A549 (cell line): ENCODE results near the gene ABCC6. TPM values are rescaled to one million over a fixed set of nuclear protein-coding genes. Genes with fewer than 3 reads are reported as not detected.

ENCODE experiments used
- ATAC-seq, 2 experiments: fragments of 200-7000 bp in 1 of 2; fragments of >200 bp in 1 of 2; cut with Nextera tagmentation in 1 of 2; cut with Tn5 transposase in 1 of 2; 3 replicates each; pipeline versions ENCODE4 v1.8.0 to v1.9.1; 2018 to 2020; ENCODE audit warnings: mild to moderate bottlenecking in 1 of 2, moderate library complexity in 1 of 2
- CTCF ChIA-PET: fragments of 300-600 bp; sonication (Branson Sonifier 250); formaldehyde crosslinking; extraction: SDS; loops from one replicate; lab custom pipeline; 2021; ENCODE audit warnings: antibody characterized with exemption, inconsistent platforms; lab: Yijun Ruan, JAX
- POLR2A ChIA-PET: fragments of 350-600 bp; formaldehyde crosslinking; extraction: SDS; loops from one replicate; lab custom pipeline; 2021; ENCODE audit warnings: antibody characterized with exemption, inconsistent platforms; lab: Yijun Ruan, JAX
- DNase-seq, 2 experiments: peaks; one replicate each; pipeline versions ENCODE4 v3.0.0 to v3.0.0-alpha.2; 2011 to 2016; ENCODE audit warnings: low read depth in 1 of 2, low spot score in 1 of 2
- FAIRE-seq: peaks from 2 replicates; lab custom pipeline; 2011; peaks lifted over from hg19 to GRCh38; lab: Jason Lieb, UNC
- H3K27ac ChIP-seq, 2 experiments: fragments of >200 bp; sonication (Bioruptor Twin); formaldehyde crosslinking; 3 replicates each; pipeline ENCODE4 v1.5.1; 2016 to 2017
- H3K4me1 ChIP-seq: fragments of >200 bp; sonication (Bioruptor Twin); formaldehyde crosslinking; 3 replicates; pipeline ENCODE4 v1.6.1; 2016
- H3K4me2 ChIP-seq: fragments of >200 bp; sonication (Bioruptor Twin); formaldehyde crosslinking; 3 replicates; pipeline ENCODE4 v1.6.1; 2016
- H3K4me3 ChIP-seq: fragments of >200 bp; sonication (Bioruptor Twin); formaldehyde crosslinking; 3 replicates; pipeline ENCODE4 v1.5.1; 2016
- H3K9me3 ChIP-seq: fragments of >200 bp; sonication (Bioruptor Twin); formaldehyde crosslinking; 3 replicates; pipeline ENCODE4 v1.6.1; 2016
- CBX8 ChIP-seq: fragments of 200-600 bp; sonication (generic); IDR thresholded peaks from 2 replicates; pipeline ENCODE4 v1.6.1; 2016
- CTCF ChIP-seq: fragments of >200 bp; sonication (Bioruptor Twin); formaldehyde crosslinking; IDR thresholded peaks from 3 replicates; pipeline ENCODE4 v1.5.1; 2016
- EHF ChIP-seq: fragments of 250-450 bp; sonication (Bioruptor Pico); IDR thresholded peaks from 2 replicates; pipeline ENCODE4 v1.5.0; 2020; ENCODE audit warnings: mild to moderate bottlenecking
- ESRRA ChIP-seq: fragments of 150-350 bp; IDR thresholded peaks from 2 replicates; pipeline ENCODE4 v1.6.1; 2014; ENCODE audit warnings: mild to moderate bottlenecking, low read length, borderline replicate concordance
- FOSB ChIP-seq: fragments of 250-450 bp; sonication (Bioruptor Pico); IDR thresholded peaks from 2 replicates; pipeline ENCODE4 v1.5.0; 2020; ENCODE audit warnings: mild to moderate bottlenecking, moderate library complexity
- FOSL2 ChIP-seq, 2 experiments: fragments of 450-650 bp in 1 of 2; fragments of >200 bp in 1 of 2; sonication (Bioruptor Twin) in 1 of 2; formaldehyde crosslinking; IDR thresholded peaks; 2 replicates each; pipeline versions ENCODE4 v1.5.0 to v1.6.1; 2016 to 2020; ENCODE audit warnings: mild to moderate bottlenecking in 1 of 2, moderate library complexity in 1 of 2
- FOXS1 ChIP-seq: fragments of 250-450 bp; sonication (Bioruptor Pico); IDR thresholded peaks from 2 replicates; pipeline ENCODE4 v1.5.0; 2020; ENCODE audit warnings: mild to moderate bottlenecking, moderate library complexity
- HEYL ChIP-seq: fragments of 250-450 bp; sonication (Bioruptor Pico); IDR thresholded peaks from 2 replicates; pipeline ENCODE4 v1.8.0; 2021; ENCODE audit warnings: mild to moderate bottlenecking, moderate library complexity
- HMGXB4 ChIP-seq: fragments of 250-450 bp; sonication (Bioruptor Pico); IDR thresholded peaks from 2 replicates; pipeline ENCODE4 v1.5.0; 2021; ENCODE audit warnings: mild to moderate bottlenecking, moderate library complexity, borderline replicate concordance
- HOXA7 ChIP-seq: fragments of 250-450 bp; sonication (Bioruptor Pico); IDR thresholded peaks from 2 replicates; pipeline ENCODE4 v1.5.0; 2020; ENCODE audit warnings: mild to moderate bottlenecking, moderate library complexity
- KDM1A ChIP-seq: fragments of 200-600 bp; sonication (generic); IDR thresholded peaks from 2 replicates; pipeline ENCODE4 v1.6.1; 2016; ENCODE audit warnings: low read depth, mild to moderate bottlenecking
- KDM5A ChIP-seq: fragments of 200-600 bp; sonication (generic); IDR thresholded peaks from 2 replicates; pipeline ENCODE4 v1.6.1; 2016; ENCODE audit warnings: antibody characterized with exemption, mild to moderate bottlenecking
- MAZ ChIP-seq: fragments of 150-350 bp; IDR thresholded peaks from 2 replicates; pipeline ENCODE4 v1.6.1; 2014; ENCODE audit warnings: antibody characterized with exemption, low read depth, low read length, borderline replicate concordance
- RARB ChIP-seq: fragments of 250-450 bp; sonication (Bioruptor Pico); IDR thresholded peaks from 2 replicates; pipeline ENCODE4 v1.8.0; 2021; ENCODE audit warnings: mild to moderate bottlenecking, moderate library complexity
- TP53 ChIP-seq: fragments of 250-450 bp; sonication (Bioruptor Pico); IDR thresholded peaks from 2 replicates; pipeline ENCODE4 v1.5.0; 2021; ENCODE audit warnings: mild to moderate bottlenecking, moderate library complexity
- WGBS: methylation state at CpG from one replicate; pipeline ENCODE4 v1.1.6; 2017; ENCODE audit errors: missing lambda C conversion rate; 5-methylcytosine and 5-hydroxymethylcytosine counted together
- polyA plus RNA-seq, 4 experiments: library from polyadenylated mRNA; depleted of rRNA in 3 of 4; stranded (reverse); fragments of >200 nt; fragmentation: RNase III in 1 of 4; extraction: RNeasy Plus Mini Kit Qiagen cat#74134 plus additional on column Dnase treatment in 1 of 4; gene quantifications; 2 replicates in 3 of 4; 3 replicates in 1 of 4; pipeline ENCODE4 v1.2.3, GENCODE V29; 2011 to 2017

Gene ABCC6
- polyA plus RNA-seq, 2 of the 4 experiments (the other 2 are of a cell fraction) = 3.6 to 5.0 TPM

GRCh38 chr16:16138034-16138635 is 85.2 kb downstream of the ABCC6 start:
- no peak overlapping the region for H3K4me2 ChIP-seq
- no peak for ATAC-seq
- TF ChIP-seq ESRRA (no peak), HOXA7 (no peak), KDM1A (no peak), RARB (CRISPR knock-in tag) (no peak), FOSL2 (IDR thresholded peaks at IDR 0.05) (no peak), FOSL2 (CRISPR knock-in tag; IDR thresholded peaks at IDR 0.05) (no peak)
- DNase-seq = no peak
- no peak overlapping the region for H3K4me3 ChIP-seq
- ChIA-PET CTCF (interaction anchor here (1.4 kb wide), 1 partner anchor 11 kb away, joined by 5 read pairs; no protein-coding TSS in a partner anchor), POLR2A (no interaction called here)
- H3K9me3 ChIP-seq = no peaks in the 10 kb centered on the region
- no peak for FAIRE-seq
- 95% methylated on average over 14 of the region's 15 CpGs for WGBS
- no peak overlapping the region for H3K27ac ChIP-seq
- H3K4me1 ChIP-seq = peaks cover 18% of the 10 kb centered on the region

GRCh38 chr16:16137110-16137509 is 86.2 kb downstream of the ABCC6 start:
- POLR2A ChIA-PET = no interaction called here
- CTCF ChIA-PET = interaction anchor here (1.6 to 1.7 kb wide), 3 partner anchors 10 to 371 kb away, joined by 4 to 11 read pairs (median 4); no protein-coding TSS in a partner anchor
- H3K4me1 ChIP-seq = peaks cover 21% of the 10 kb centered on the region
- no peak overlapping the region for H3K4me3 ChIP-seq
- no peak overlapping the region for H3K4me2 ChIP-seq
- DNase-seq (no peak), FAIRE-seq (no peak), ATAC-seq (peak in 1 of 2 experiments; percentile 21; a peak in 1 of 6 replicates)
- no peak overlapping the region for H3K27ac ChIP-seq
- H3K9me3 ChIP-seq = no peaks in the 10 kb centered on the region
- no peak for TF ChIP-seq KDM5A
- TF ChIP-seq TP53 (CRISPR knock-in tag) = no peak
- TF ChIP-seq HEYL (CRISPR knock-in tag) = no peak
- no peak for TF ChIP-seq CTCF
- TF ChIP-seq MAZ = no peak
- no peak for TF ChIP-seq RARB (CRISPR knock-in tag)
- TF ChIP-seq FOSB (CRISPR knock-in tag) = no peak
- TF ChIP-seq FOXS1 = no peak
- no peak for TF ChIP-seq EHF (CRISPR knock-in tag)
- TF ChIP-seq CBX8 = no peak
- TF ChIP-seq HOXA7 = no peak
- 80% methylated on average over 8 of the region's 8 CpGs for WGBS

GRCh38 chr16:16136588-16136987 is 86.7 kb downstream of the ABCC6 start:
- H3K9me3 ChIP-seq = no peaks in the 10 kb centered on the region
- 94% methylated on average over 6 of the region's 6 CpGs for WGBS
- DNase-seq (no peak), FAIRE-seq (no peak), ATAC-seq (peak in 1 of 2 experiments; percentile 11; a peak in 1 of 6 replicates)
- peaks cover 21% of the 10 kb centered on the region for H3K4me1 ChIP-seq
- H3K27ac ChIP-seq = no peak overlapping the region
- H3K4me2 ChIP-seq = no peak overlapping the region
- ChIA-PET CTCF (interaction anchor here (0.8 to 1.7 kb wide), 4 partner anchors 10 to 371 kb away, joined by 3 to 11 read pairs (median 4); no protein-coding TSS in a partner anchor), POLR2A (no interaction called here)
- TF ChIP-seq HMGXB4 (CRISPR knock-in tag) (no peak), KDM1A (0 out of 2 replicates have a peak, but pooled peaks have one; percentile 31), HOXA7 (no peak)
- no peak overlapping the region for H3K4me3 ChIP-seq
